A673 (cell line): Measurements from ENCODE around the gene CCDC141.

Experiments used
- CTCF ChIP-seq: fragments of 300-800, 200-600 bp; sonication (generic); conservative IDR thresholded peaks from 2 replicates; pipeline ENCODE4 v1.5.1; 2017; ENCODE audit warnings: low read depth, mild to moderate bottlenecking, antibody characterized with exemption, low read length, moderate library complexity, mixed read lengths
- EZH2 ChIP-seq: fragments of 200-600 bp; sonication (generic); IDR thresholded peaks from 2 replicates; pipeline ENCODE4 v1.6.1; 2017; ENCODE audit warnings: borderline replicate concordance, low read depth, mild to moderate bottlenecking, mixed read lengths, antibody characterized with exemption, low read length; ENCODE audit not compliant: poor library complexity, severe bottlenecking

GRCh38 chr2:179048099-179048498 lies 1.8 kb downstream of the CCDC141 start:
- TF ChIP-seq CTCF (no peak), EZH2 (no peak)
